ENCODE results near the gene MBOAT7.

DNA sequence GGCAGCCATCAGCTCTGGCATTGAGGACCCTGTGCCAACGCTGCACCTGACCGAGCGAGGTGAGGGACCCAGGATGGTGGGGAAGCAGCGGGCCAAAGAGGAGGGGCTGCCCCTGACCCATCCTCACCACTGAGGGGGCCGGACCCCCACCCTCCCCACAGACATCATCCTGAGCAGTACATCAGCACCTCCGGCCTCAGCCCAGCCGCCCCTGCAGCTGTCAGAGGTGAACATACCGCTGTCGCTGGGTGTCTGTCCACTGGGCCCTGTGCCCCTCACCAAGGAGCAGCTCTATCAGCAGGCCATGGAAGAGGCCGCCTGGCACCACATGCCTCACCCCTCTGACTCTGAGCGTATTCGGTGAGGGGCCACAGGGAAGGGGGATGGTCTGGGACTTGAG is 37.1 kb downstream of the MBOAT7 start:
- TF ChIP-seq, protein P1, sequence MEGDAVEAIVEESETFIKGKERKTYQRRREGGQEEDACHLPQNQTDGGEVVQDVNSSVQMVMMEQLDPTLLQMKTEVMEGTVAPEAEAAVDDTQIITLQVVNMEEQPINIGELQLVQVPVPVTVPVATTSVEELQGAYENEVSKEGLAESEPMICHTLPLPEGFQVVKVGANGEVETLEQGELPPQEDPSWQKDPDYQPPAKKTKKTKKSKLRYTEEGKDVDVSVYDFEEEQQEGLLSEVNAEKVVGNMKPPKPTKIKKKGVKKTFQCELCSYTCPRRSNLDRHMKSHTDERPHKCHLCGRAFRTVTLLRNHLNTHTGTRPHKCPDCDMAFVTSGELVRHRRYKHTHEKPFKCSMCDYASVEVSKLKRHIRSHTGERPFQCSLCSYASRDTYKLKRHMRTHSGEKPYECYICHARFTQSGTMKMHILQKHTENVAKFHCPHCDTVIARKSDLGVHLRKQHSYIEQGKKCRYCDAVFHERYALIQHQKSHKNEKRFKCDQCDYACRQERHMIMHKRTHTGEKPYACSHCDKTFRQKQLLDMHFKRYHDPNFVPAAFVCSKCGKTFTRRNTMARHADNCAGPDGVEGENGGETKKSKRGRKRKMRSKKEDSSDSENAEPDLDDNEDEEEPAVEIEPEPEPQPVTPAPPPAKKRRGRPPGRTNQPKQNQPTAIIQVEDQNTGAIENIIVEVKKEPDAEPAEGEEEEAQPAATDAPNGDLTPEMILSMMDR (conservative IDR thresholded peaks at IDR 0.05) = no peak
- TF ChIP-seq ZFX (IDR thresholded peaks at IDR 0.05) = no peak
